Pancreas (tissue), 10 donors: ENCODE measurements around the gene ALLC. TPM values are rescaled to one million over a fixed set of nuclear protein-coding genes. Genes with fewer than 3 reads are reported as not detected.

Experiments
- ATAC-seq, 4 donors: fragments of 200-7000 bp; cut with Tn5 transposase; one replicate each; pipeline versions ENCODE4 v1.8.0 to v1.9.1; 2020; ENCODE audit warnings: mild to moderate bottlenecking in 4 of 4, moderate library complexity in 4 of 4
- DNase-seq, 6 donors: peaks; one replicate each; pipeline ENCODE4 v3.0.0-alpha.2; 2020
- FAIRE-seq: peaks from 2 replicates; lab custom pipeline; 2012; peaks lifted over from hg19 to GRCh38; lab: Jason Lieb, UNC
- H3K27ac ChIP-seq, 4 donors: fragments of 200-600 bp; sonication (generic); 1 replicate in 3 of 4; 2 replicates in 1 of 4; pipeline versions ENCODE4 v1.5.0 to v1.8.0; 2020
- H3K27me3 ChIP-seq, 4 donors: fragments of 200-600 bp; one replicate each; pipeline ENCODE4 v1.8.0; 2021
- H3K36me3 ChIP-seq, 3 donors: fragments of 200-600 bp; sonication (generic) in 1 of 3; one replicate each; pipeline versions ENCODE4 v1.5.0 to v1.8.0; 2020 to 2021
- H3K4me1 ChIP-seq, 3 donors: fragments of 200-600 bp; one replicate each; pipeline ENCODE4 v1.8.0; 2021
- H3K4me3 ChIP-seq, 4 donors: fragments of 200-600 bp; sonication (generic) in 2 of 4; one replicate each; pipeline versions ENCODE4 v1.5.0 to v1.8.0; 2020 to 2021
- H3K9me3 ChIP-seq, 4 donors: fragments of 200-600 bp; one replicate each; pipeline ENCODE4 v1.8.0; 2021
- whole genome bisulfite sequencing, 2 donors: extraction: QIAGEN DNeasy Blood & Tissue Kit; methylation state at CpG; one replicate each; pipeline ENCODE4 v1.1.7; 2013; 5-methylcytosine and 5-hydroxymethylcytosine counted together
- intact Hi-C, 3 donors: fragments of 100-400 bp; cut with DNase I; formaldehyde crosslinking; loops; one replicate each; pipeline versions ENCODE4 v1.11.1 to v1.14.2; 2022
- polyA plus RNA-seq, 2 donors: library from polyadenylated mRNA; stranded (reverse); fragments of 200-250 nt; gene quantifications; one replicate each; pipeline ENCODE4 v1.2.3, GENCODE V29; 2013
- total RNA-seq, 6 donors: library from RNA; stranded (reverse); fragmentation: NEBNext Ultra II Directional in 4 of 6; extraction: Animal tissue kit (Norgen Biotek cat#: 25700) in 4 of 6; gene quantifications; one replicate each; pipeline versions ENCODE4 v1.2.1 to v1.2.4, GENCODE V29; 2021 to 2023
- TF ChIP-seq, protein P1 (sequence below), 4 donors: fragments of 200-600 bp; sonication (generic) in 3 of 4; IDR thresholded peaks; one replicate each; pipeline versions ENCODE4 v1.5.0 to v1.8.0; 2021; ENCODE audit warnings: antibody characterized with exemption in 4 of 4
- donor health status: healthy with polysubstance abuse.
- donor health status: DM: no; HTN: no; CAD: no; lungs with moderate emphysema.
- donor health status: DM: no; HTN: no; CAD: no.
- donor health status: control.
- donor health status: control.
- donor health status: Bipolar disorder and iron deficiency.
- donor health status: DM: yes; HTN: yes; CAD: no.
- donor health status: DM: no; HTN: no; CAD: no.
- donor health status: DM: no; HTN: no; CAD: no.
- donor health status: DM: yes; HTN: yes; CAD: no.

The ALLC gene
- total and polyA plus RNA-seq, 8 donors = 0.68 to 0.75 TPM; not detected in 6

DNA sequence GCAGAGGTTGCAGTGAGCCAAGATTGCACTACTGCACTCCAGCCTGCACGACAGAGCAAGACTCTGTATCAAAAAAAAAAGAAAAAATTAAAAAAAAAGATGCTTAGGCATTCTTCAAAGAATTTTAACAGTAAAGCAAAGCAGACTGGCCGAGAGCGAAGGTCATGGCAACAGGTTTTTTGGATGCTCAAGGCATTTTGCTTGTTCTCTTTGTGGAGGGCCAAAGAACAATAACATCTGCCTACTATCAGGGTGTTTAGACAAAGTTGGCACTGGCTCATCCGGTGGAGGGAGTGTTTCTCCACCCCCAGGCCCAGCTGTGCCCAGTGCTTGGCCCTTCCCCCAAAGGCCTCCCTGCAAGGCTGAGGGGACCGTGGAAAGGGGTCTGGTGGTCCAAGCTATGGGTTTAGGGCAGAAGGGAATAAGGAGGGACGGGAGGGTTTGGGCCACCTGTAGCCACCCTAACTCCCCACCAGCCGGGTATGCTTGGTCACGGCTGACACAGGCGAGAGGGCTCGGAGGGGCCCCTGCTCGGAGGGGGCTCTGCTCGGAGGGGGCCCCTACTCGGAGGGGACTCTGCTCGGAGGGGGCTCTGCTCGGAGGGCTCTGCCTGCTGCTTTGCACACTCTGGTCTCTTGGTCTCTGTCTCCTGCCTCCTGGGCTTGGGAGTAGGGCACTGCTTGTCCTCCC lies 26.7 kb upstream of the ALLC start:
- Histone ChIP-seq H3K4me1 (no peaks in the 10 kb centered on the region), H3K36me3 (no peaks in the 10 kb centered on the region), H3K27ac (no peak overlapping the region), H3K9me3 (no peaks in the 10 kb centered on the region), H3K4me3 (no peak overlapping the region), H3K27me3 (no peaks in the 10 kb centered on the region)
- no peak for FAIRE-seq
- no peak for DNase-seq
- ATAC-seq = no peak
- intact Hi-C loops = no loop called here
- TF ChIP-seq, protein P1, sequence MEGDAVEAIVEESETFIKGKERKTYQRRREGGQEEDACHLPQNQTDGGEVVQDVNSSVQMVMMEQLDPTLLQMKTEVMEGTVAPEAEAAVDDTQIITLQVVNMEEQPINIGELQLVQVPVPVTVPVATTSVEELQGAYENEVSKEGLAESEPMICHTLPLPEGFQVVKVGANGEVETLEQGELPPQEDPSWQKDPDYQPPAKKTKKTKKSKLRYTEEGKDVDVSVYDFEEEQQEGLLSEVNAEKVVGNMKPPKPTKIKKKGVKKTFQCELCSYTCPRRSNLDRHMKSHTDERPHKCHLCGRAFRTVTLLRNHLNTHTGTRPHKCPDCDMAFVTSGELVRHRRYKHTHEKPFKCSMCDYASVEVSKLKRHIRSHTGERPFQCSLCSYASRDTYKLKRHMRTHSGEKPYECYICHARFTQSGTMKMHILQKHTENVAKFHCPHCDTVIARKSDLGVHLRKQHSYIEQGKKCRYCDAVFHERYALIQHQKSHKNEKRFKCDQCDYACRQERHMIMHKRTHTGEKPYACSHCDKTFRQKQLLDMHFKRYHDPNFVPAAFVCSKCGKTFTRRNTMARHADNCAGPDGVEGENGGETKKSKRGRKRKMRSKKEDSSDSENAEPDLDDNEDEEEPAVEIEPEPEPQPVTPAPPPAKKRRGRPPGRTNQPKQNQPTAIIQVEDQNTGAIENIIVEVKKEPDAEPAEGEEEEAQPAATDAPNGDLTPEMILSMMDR (IDR thresholded peaks at IDR 0.05) = no peak
- WGBS, 2 donors = 77 to 86% methylated on average over 15 of the region's 15 CpGs

DNA sequence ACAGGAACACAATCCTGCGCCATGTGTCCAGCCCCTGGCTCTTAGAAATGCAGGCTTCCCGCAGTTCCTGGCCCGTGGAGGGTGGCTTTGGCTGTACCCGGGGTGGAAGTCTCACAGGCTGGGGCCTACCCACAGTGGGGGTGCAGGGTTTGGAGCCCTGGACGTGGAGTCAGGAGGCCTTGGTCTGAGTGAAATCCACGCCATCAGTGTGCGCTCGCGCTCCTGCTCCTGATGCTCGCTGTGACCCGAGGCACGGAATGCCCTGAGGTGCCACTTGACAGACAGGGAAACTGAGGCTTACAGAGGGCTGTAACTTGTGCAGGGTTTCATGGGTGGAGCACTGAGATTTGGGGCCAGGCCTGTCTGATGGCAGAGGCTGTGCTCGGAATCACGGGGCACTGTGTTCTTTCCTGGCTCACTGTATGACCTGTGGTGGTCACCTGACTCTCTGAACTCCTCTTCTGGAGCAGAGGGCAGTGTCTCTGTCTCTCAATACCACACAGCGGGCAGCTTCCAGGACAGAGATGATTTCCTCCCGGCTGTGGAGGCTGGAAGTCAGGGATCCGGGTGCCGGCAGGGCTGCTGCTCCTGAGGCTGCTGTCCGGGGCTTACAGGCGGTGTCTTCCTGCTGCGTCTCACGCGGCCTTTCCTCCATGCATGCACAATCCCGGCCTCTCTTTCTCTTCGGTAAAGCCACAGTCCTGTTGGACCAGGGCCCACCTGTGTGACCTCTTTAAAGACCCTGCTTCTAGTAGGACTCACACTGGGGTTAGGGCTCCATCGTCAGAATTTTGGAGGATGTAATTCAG lies 25.9 kb upstream of the ALLC start:
- TF ChIP-seq, protein P1 (IDR thresholded peaks at IDR 0.05) = no peak
- 85 to 90% methylated on average over 26 of the region's 26 CpGs for WGBS, 2 donors
- DNase-seq (peak in 1 of 6 donors; percentile 17), ATAC-seq (no peak), FAIRE-seq (no peak)
- no peaks in the 10 kb centered on the region for H3K27me3 ChIP-seq
- H3K27ac ChIP-seq = no peak overlapping the region
- H3K4me1 ChIP-seq = no peaks in the 10 kb centered on the region
- H3K36me3 ChIP-seq = no peaks in the 10 kb centered on the region
- H3K9me3 ChIP-seq = no peaks in the 10 kb centered on the region
- H3K4me3 ChIP-seq = no peak overlapping the region
- intact Hi-C loops = no loop called here

DNA sequence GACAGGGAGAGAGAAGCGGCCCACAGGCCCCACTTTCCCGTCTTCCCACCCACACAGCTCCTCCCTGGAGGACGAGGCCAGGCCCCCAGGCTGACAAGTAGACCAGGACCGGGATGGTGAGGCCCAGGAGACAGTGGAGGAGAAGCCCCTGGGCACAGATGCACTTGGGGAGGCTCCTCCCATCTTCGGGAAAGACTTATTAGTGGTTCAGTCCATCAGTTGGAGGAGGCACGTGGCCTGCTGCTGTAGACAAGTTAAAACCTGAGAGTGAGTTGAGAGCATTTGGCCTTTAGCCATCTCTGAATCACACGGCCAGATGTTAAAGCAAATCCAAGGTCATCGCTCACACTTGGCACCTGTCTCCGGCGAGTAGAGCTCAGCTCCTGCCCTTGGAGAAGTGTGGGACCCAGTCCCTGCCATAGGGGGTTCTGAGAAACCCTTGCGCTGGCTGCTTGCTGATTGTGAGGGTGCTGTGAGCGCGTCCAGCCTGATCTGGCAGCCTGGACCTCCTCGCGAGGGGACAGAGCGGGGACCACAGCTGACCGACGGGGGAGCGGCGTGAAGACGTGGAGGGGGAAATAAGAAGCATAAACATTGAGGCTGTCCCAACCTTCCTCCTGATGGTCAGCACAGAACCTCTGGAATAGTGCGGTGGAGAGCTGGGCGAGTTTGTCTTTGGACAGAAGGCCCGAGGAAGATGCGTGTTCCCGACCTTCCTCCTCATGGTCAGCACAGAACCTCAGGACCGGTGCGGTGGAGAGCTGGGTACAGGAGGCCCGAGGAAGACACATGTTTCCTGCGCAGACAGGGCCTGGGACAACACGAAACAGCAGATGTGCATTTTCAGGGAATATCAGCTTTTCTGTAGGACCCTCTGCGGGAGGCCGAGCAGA lies 24.7 kb upstream of the ALLC start:
- WGBS, 2 donors = 73 to 80% methylated on average over 33 of the region's 33 CpGs
- intact Hi-C loops = no loop called here
- TF ChIP-seq, protein P1 (IDR thresholded peaks at IDR 0.05) = no peak
- Histone ChIP-seq H3K27me3 (no peaks in the 10 kb centered on the region), H3K4me3 (no peak overlapping the region), H3K27ac (no peak overlapping the region), H3K4me1 (no peaks in the 10 kb centered on the region), H3K9me3 (no peaks in the 10 kb centered on the region), H3K36me3 (no peaks in the 10 kb centered on the region)
- DNase-seq (peak in 2 of 6 donors; percentile 6 to 36), ATAC-seq (peak in 1 of 4 donors; percentile 18), FAIRE-seq (no peak)

DNA sequence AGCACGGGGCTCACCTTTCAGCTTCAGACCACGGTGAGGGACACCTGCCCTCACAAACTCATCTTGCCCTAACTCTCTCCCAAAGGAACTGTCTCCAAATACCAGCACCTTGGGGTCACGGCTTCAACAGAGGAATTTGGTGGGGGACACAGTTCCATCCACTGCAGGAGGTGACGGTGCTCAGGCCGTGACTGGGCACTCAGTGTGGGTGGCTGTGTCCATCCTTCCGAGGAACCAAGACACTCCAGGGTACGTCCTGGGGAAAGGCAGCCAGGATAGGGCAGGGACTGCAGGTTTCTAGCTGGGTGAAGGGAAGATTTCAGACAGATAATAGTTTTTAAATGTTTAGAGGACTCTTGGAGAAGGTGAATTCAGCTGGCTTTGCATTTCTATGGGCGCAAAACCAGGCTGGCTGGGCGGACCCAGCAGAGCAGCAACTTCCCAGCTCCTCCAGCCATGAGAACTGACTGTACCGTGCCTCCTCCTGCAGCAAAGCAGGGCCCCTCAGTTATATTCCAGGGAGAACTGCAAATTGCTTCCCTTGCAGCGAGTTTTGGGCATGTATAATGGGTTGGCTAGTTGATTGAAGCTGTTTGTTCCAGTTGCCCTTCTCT lies 23.9 kb upstream of the ALLC start:
- no peak overlapping the region for H3K4me3 ChIP-seq
- no peak for ATAC-seq
- no peak overlapping the region for H3K27ac ChIP-seq
- no peak for FAIRE-seq
- DNase-seq = peak in 1 of 6 donors; percentile 21
- H3K9me3 ChIP-seq = no peaks in the 10 kb centered on the region
- WGBS, 2 donors = 76 to 95% methylated on average over 11 of the region's 11 CpGs
- intact Hi-C loops = no loop called here
- no peaks in the 10 kb centered on the region for H3K27me3 ChIP-seq
- TF ChIP-seq, protein P1 (IDR thresholded peaks at IDR 0.05) = no peak
- no peaks in the 10 kb centered on the region for H3K4me1 ChIP-seq
- H3K36me3 ChIP-seq = no peaks in the 10 kb centered on the region
